HepG2 (cell line): Measurements from ENCODE around the gene GPR152. TPM values are rescaled to one million over a fixed set of nuclear protein-coding genes. Genes with fewer than 3 reads are reported as not detected.
A peak's percentile ranks its signal among the peaks of the same experiment; 100 is the strongest.

Experiments used
- GABPB1 ChIP-seq: IDR thresholded peaks from 2 replicates; pipeline ENCODE4 v1.6.1; 2016; ENCODE audit warnings: mild to moderate bottlenecking, missing genetic modification reagents, moderate library complexity, missing compliant biosample characterization
- GTF2F1 ChIP-seq: fragments of 150-350 bp; IDR thresholded peaks from 2 replicates; pipeline ENCODE4 v1.6.1; 2014; ENCODE audit warnings: low read length
- HDAC1 ChIP-seq: sonication (generic); formaldehyde crosslinking; IDR thresholded peaks from 2 replicates; pipeline ENCODE4 v1.5.1; 2020; ENCODE audit warnings: mild to moderate bottlenecking, missing genetic modification reagents
- HNF4G ChIP-seq, 2 experiments: sonication (generic) in 1 of 2; formaldehyde crosslinking in 1 of 2; IDR thresholded peaks; 2 replicates each; pipeline versions ENCODE4 v1.4.0 to v1.6.1; 2011 to 2020; ENCODE audit warnings: borderline replicate concordance in 2 of 2, low read depth in 2 of 2, mild to moderate bottlenecking in 2 of 2, low read length in 1 of 2, missing genetic modification reagents in 1 of 2, moderate library complexity in 1 of 2
- IKZF5 ChIP-seq: IDR thresholded peaks from 2 replicates; pipeline ENCODE4 v1.6.1; 2018; ENCODE audit warnings: missing genetic modification reagents, mild to moderate bottlenecking, missing compliant biosample characterization
- KDM2A ChIP-seq: sonication (generic); formaldehyde crosslinking; IDR thresholded peaks from 2 replicates; pipeline ENCODE4 v1.4.0; 2020; ENCODE audit warnings: low read depth, missing genetic modification reagents, borderline replicate concordance
- KDM3A ChIP-seq: IDR thresholded peaks from 2 replicates; pipeline ENCODE4 v1.6.1; 2018; ENCODE audit warnings: low read depth, missing compliant biosample characterization
- MXD3 ChIP-seq: IDR thresholded peaks from 2 replicates; pipeline ENCODE4 v1.6.1; 2016; ENCODE audit warnings: mild to moderate bottlenecking, missing biosample characterization, missing genetic modification reagents
- NCOA2 ChIP-seq: sonication (generic); formaldehyde crosslinking; IDR thresholded peaks from 2 replicates; pipeline ENCODE4 v1.8.0; 2022; ENCODE audit warnings: inconsistent platforms
- RAD21 ChIP-seq: fragments of 450-650 bp; formaldehyde crosslinking; IDR thresholded peaks from 2 replicates; pipeline ENCODE4 v1.5.0; 2020; ENCODE audit warnings: mild to moderate bottlenecking
- RELA ChIP-seq: sonication (generic); formaldehyde crosslinking; IDR thresholded peaks from 2 replicates; pipeline ENCODE4 v1.4.0; 2020; ENCODE audit warnings: missing genetic modification reagents
- SMARCC2 ChIP-seq: fragments of 450-650 bp; IDR thresholded peaks from 2 replicates; pipeline ENCODE4 v1.6.1; 2017; ENCODE audit warnings: antibody characterized with exemption, mild to moderate bottlenecking
- SRSF4 ChIP-seq: fragments of 200-400 bp; formaldehyde crosslinking; IDR thresholded peaks from one replicate; pipeline ENCODE4 v1.6.1; 2018; ENCODE audit warnings: mild to moderate bottlenecking, low read depth, low read length, moderate library complexity; ENCODE audit not compliant: poor library complexity, severe bottlenecking
- ZFP90 ChIP-seq: sonication (generic); formaldehyde crosslinking; IDR thresholded peaks from 2 replicates; pipeline ENCODE4 v1.8.0; 2022; ENCODE audit warnings: missing genetic modification reagents, mild to moderate bottlenecking, inconsistent platforms, borderline replicate concordance
- ZNF619 ChIP-seq: sonication (generic); formaldehyde crosslinking; IDR thresholded peaks from 2 replicates; pipeline ENCODE4 v1.4.0; 2020; ENCODE audit warnings: mild to moderate bottlenecking, missing genetic modification reagents
- ZSCAN31 ChIP-seq: sonication (generic); formaldehyde crosslinking; IDR thresholded peaks from 2 replicates; pipeline ENCODE4 v1.5.0; 2020; ENCODE audit warnings: low read depth, mild to moderate bottlenecking, missing genetic modification reagents
- polyA plus RNA-seq, 8 experiments: library from polyadenylated mRNA; depleted of rRNA in 3 of 8; stranded (reverse) in 7 of 8; unstranded in 1 of 8; fragments of >200 nt; fragmentation: Illumina TruSeq in 4 of 8; extraction: Trizol in 4 of 8; gene quantifications; 2 replicates each; pipeline versions ENCODE4 v1.2.1 to v1.2.3, GENCODE V29; 2011 to 2016; ENCODE audit warnings: low read depth in 4 of 8, missing spikeins in 1 of 8, mixed read lengths in 1 of 8; ENCODE audit not compliant: insufficient read depth in 1 of 8
- total RNA-seq, 5 experiments: library from RNA; depleted of rRNA; stranded (reverse); fragments of >200 nt; fragmentation: Illumina TruSeq; extraction: Trizol; gene quantifications; 2 replicates each; pipeline ENCODE4 v1.2.3, GENCODE V29; 2016; ENCODE audit warnings: low read depth in 1 of 5
- TF ChIP-seq, protein P1 (sequence below): IDR thresholded peaks from 2 replicates; pipeline ENCODE4 v1.6.1; 2018; ENCODE audit warnings: missing genetic modification reagents
- TF ChIP-seq, protein P2 (sequence below): sonication (generic); formaldehyde crosslinking; IDR thresholded peaks from 2 replicates; pipeline ENCODE4 v1.5.0; 2020; ENCODE audit warnings: missing genetic modification reagents, mild to moderate bottlenecking, borderline replicate concordance
- TF ChIP-seq, protein P3 (sequence below), 2 experiments: sonication (generic) in 1 of 2; formaldehyde crosslinking in 1 of 2; IDR thresholded peaks; 2 replicates each; pipeline versions ENCODE4 v1.4.0 to v1.6.1; 2018 to 2020; ENCODE audit warnings: missing genetic modification reagents in 2 of 2, borderline replicate concordance in 1 of 2, low read depth in 1 of 2, mild to moderate bottlenecking in 1 of 2, missing biosample characterization in 1 of 2
- TF ChIP-seq, protein P4 (sequence below): sonication (generic); formaldehyde crosslinking; IDR thresholded peaks from 2 replicates; pipeline ENCODE4 v1.5.1; 2020; ENCODE audit warnings: missing genetic modification reagents, mild to moderate bottlenecking, borderline replicate concordance

The GPR152 gene
- total and polyA plus RNA-seq, 2 of the 13 experiments (the other 11 are each of a cell fraction or from before 2014, with no cell fraction given) = not detected

DNA sequence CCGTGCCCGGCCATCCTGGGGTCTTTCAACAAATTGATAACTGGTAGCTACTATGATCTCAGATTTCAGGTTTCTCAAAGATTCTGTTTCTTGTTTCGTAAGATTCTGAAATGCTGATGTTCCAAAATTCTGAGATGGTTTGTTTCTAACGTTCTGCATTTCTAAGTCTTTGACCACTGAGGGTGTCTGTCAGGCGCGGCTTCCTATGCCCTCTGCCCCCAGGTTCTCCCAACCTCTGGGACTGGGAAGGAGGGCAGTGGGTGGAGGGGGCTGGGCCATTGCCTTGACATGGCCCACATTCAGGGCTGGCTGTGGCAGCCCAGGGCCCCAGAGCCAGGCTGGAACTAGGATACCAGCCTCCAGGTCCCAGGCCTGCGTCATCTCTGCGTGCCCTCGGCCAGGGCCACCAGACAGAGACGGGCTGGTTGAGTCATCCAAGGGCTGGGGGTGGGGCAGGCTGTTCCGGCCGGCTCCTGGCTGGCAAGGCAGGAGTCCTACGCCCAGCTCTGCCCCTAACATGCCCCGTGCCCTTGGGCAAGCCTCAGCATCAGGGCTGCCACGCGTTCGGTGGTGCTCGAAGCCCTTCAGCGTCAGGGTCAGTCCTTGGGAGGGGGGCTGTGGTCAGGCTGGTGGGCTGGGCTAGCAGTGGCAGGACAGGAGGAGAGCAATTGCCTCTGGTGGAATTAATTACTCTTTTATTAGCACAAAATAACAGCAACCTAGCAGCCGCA is 11.3 kb upstream of the GPR152 start (continued):
- no peak for TF ChIP-seq HNF4G (IDR thresholded peaks at IDR 0.05; ENCODE audit: borderline replicate concordance, low read depth, low read length)
- TF ChIP-seq HNF4G (CRISPR knock-in tag; IDR thresholded peaks at IDR 0.05; ENCODE audit: borderline replicate concordance, low read depth) = 0 out of 2 replicates have a peak, but pooled peaks have one; percentile 51
- TF ChIP-seq ZFP90 (CRISPR knock-in tag) = 0 out of 2 replicates have a peak, but pooled peaks have one; percentile 8
- TF ChIP-seq HDAC1 (CRISPR knock-in tag) = peak; percentile 55
- no peak for TF ChIP-seq SRSF4
- TF ChIP-seq ZNF619 (CRISPR knock-in tag) = peak; percentile 59; the same call in 1 of the 2 replicates
- 0 out of 2 replicates have a peak, but pooled peaks have one; percentile 47 for TF ChIP-seq RELA (CRISPR knock-in tag)
- TF ChIP-seq, protein P1, sequence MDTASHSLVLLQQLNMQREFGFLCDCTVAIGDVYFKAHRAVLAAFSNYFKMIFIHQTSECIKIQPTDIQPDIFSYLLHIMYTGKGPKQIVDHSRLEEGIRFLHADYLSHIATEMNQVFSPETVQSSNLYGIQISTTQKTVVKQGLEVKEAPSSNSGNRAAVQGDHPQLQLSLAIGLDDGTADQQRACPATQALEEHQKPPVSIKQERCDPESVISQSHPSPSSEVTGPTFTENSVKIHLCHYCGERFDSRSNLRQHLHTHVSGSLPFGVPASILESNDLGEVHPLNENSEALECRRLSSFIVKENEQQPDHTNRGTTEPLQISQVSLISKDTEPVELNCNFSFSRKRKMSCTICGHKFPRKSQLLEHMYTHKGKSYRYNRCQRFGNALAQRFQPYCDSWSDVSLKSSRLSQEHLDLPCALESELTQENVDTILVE (CRISPR knock-in tag) = no peak
- no peak for TF ChIP-seq KDM3A (CRISPR knock-in tag)
- TF ChIP-seq IKZF5 = peak; percentile 60
- TF ChIP-seq, protein P2, sequence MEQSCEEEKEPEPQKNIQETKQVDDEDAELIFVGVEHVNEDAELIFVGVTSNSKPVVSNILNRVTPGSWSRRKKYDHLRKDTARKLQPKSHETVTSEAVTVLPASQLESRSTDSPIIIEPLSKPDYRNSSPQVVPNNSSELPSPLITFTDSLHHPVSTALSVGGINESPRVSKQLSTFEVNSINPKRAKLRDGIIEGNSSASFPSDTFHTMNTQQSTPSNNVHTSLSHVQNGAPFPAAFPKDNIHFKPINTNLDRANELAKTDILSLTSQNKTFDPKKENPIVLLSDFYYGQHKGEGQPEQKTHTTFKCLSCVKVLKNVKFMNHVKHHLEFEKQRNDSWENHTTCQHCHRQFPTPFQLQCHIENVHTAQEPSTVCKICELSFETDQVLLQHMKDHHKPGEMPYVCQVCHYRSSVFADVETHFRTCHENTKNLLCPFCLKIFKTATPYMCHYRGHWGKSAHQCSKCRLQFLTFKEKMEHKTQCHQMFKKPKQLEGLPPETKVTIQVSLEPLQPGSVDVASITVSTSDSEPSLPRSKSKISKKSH (CRISPR knock-in tag) = peak; percentile 74; the same call in 1 of the 2 replicates
- TF ChIP-seq NCOA2 (CRISPR knock-in tag) = no peak
- TF ChIP-seq SMARCC2 = no peak
- TF ChIP-seq GABPB1 (CRISPR knock-in tag) = peak; percentile 72
- TF ChIP-seq, protein P3, sequence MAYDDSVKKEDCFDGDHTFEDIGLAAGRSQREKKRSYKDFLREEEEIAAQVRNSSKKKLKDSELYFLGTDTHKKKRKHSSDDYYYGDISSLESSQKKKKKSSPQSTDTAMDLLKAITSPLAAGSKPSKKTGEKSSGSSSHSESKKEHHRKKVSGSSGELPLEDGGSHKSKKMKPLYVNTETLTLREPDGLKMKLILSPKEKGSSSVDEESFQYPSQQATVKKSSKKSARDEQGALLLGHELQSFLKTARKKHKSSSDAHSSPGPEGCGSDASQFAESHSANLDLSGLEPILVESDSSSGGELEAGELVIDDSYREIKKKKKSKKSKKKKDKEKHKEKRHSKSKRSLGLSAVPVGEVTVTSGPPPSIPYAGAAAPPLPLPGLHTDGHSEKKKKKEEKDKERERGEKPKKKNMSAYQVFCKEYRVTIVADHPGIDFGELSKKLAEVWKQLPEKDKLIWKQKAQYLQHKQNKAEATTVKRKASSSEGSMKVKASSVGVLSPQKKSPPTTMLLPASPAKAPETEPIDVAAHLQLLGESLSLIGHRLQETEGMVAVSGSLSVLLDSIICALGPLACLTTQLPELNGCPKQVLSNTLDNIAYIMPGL (CRISPR knock-in tag; IDR thresholded peaks at IDR 0.05; ENCODE audit: borderline replicate concordance in 1 of 2, low read depth in 1 of 2) = no peak
- TF ChIP-seq MXD3 (CRISPR knock-in tag) = peak; percentile 30; the same call in 1 of the 2 replicates
- no peak for TF ChIP-seq GTF2F1
- TF ChIP-seq, protein P4, sequence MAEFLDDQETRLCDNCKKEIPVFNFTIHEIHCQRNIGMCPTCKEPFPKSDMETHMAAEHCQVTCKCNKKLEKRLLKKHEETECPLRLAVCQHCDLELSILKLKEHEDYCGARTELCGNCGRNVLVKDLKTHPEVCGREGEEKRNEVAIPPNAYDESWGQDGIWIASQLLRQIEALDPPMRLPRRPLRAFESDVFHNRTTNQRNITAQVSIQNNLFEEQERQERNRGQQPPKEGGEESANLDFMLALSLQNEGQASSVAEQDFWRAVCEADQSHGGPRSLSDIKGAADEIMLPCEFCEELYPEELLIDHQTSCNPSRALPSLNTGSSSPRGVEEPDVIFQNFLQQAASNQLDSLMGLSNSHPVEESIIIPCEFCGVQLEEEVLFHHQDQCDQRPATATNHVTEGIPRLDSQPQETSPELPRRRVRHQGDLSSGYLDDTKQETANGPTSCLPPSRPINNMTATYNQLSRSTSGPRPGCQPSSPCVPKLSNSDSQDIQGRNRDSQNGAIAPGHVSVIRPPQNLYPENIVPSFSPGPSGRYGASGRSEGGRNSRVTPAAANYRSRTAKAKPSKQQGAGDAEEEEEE (CRISPR knock-in tag) = peak; percentile 64; the same call in 1 of the 2 replicates
- peak; percentile 54 for TF ChIP-seq KDM2A
- 0 out of 2 replicates have a peak, but pooled peaks have one; percentile 5 for TF ChIP-seq RAD21 (CRISPR knock-in tag)
- no peak for TF ChIP-seq ZSCAN31 (CRISPR knock-in tag)
